ENCODE measurements around the gene IL7R. TPM values are rescaled to one million over a fixed set of nuclear protein-coding genes. Genes with fewer than 3 reads are reported as not detected.

The IL7R gene
- 2.1 and 3.7 TPM in 2 replicates for total RNA-seq

GRCh38 chr5:35856765-35857351 is at the start of gene IL7R:
Gene IL7R (plus strand): TSS chr5:35856891. CDS start chr5:35856978, 87 bp downstream.

Small RNAs within 50 kb of the gene (small RNA-seq; reads per million reads assigned to genes)
- not detected for gene AC112204.1

Other genes with a start within 250 kb of the IL7R start
- gene SPEF2, start 239.0 kb upstream of the IL7R start, total RNA-seq: 1.7 and 4.1 TPM in 2 replicates
- gene CAPSL, start 81.7 kb downstream of the IL7R start, total RNA-seq: not detected in 2 replicates
- gene UGT3A1, start 134.5 kb downstream of the IL7R start, total RNA-seq: not detected in 2 replicates
- not detected in 2 replicates for gene UGT3A2, start 210.0 kb downstream of the IL7R start, total RNA-seq